Epidermal melanocyte (primary cell): ENCODE data around the gene RNASET2.
"Not testable (repeated sequence)": the region's sequence is repeated elsewhere in the genome, so short reads cannot be mapped to it uniquely, and the experiment has no call there.

Source experiments
- DNase-seq: peaks from one replicate; pipeline ENCODE4 v3.0.0; 2011; ENCODE audit warnings: low spot score; ENCODE audit not compliant: insufficient read length

The RNASET2 gene

GRCh38 chr6:166904101-166904746, 52.1 kb downstream of the RNASET2 start:
- no peak for DNase-seq

- DNase-seq, result no peak
Observed at GRCh38 chr6:166903500-166903899, 52.9 kb downstream of the RNASET2 start.

GRCh38 chr6:166903027-166903426, 53.3 kb downstream of the RNASET2 start:
- no peak for DNase-seq

- DNase-seq, result no peak
Observed at GRCh38 chr6:166902211-166902755, 54.1 kb downstream of the RNASET2 start.

- DNase-seq, result no peak
Observed at GRCh38 chr6:166901626-166902025, 54.7 kb downstream of the RNASET2 start.

GRCh38 chr6:166900956-166901607, 55.3 kb downstream of the RNASET2 start:
- DNase-seq, result no peak

GRCh38 chr6:166900130-166900708, 56.1 kb downstream of the RNASET2 start:
- DNase-seq, result no peak

- no peak for DNase-seq
Observed at GRCh38 chr6:166898910-166899309, 57.4 kb downstream of the RNASET2 start.

- not testable (repeated sequence) for DNase-seq
Observed at GRCh38 chr6:166894614-166895013, 61.7 kb downstream of the RNASET2 start.

GRCh38 chr6:166892472-166892871, 63.9 kb downstream of the RNASET2 start:
- not testable (repeated sequence) for DNase-seq

- not testable (repeated sequence) for DNase-seq
Observed at GRCh38 chr6:166886773-166887172, 69.6 kb downstream of the RNASET2 start.

- not testable (repeated sequence) for DNase-seq
Observed at GRCh38 chr6:166884958-166885357, 71.4 kb downstream of the RNASET2 start.

GRCh38 chr6:166879594-166879993, 76.8 kb downstream of the RNASET2 start:
- no peak for DNase-seq
